Measurements from ENCODE around the gene FAM240B.

FAM240B gene

GRCh38 chr9:38656896-38657295, 63.0 kb downstream of the FAM240B start:
- no peaks in the 10 kb centered on the region for H3K27me3 ChIP-seq (replicated peaks; ENCODE audit: control insufficient read depth, insufficient read depth, low read length, poor library complexity, severe bottlenecking)

GRCh38 chr9:38652486-38652885, 67.4 kb downstream of the FAM240B start:
- Histone ChIP-seq H3K36me3 (ENCODE audit: control insufficient read depth, insufficient read depth, low read length) (no peaks in the 10 kb centered on the region), H3K27me3 (replicated peaks; ENCODE audit: control insufficient read depth, insufficient read depth, low read length, poor library complexity, severe bottlenecking) (no peaks in the 10 kb centered on the region), H3K9me3 (ENCODE audit: control insufficient read depth, low read length) (no peaks in the 10 kb centered on the region), H3K4me1 (ENCODE audit: control insufficient read depth, insufficient read depth, low read length, poor library complexity, severe bottlenecking) (no peaks in the 10 kb centered on the region), H3K27ac (ENCODE audit: insufficient read depth, low read length, poor library complexity, severe bottlenecking) (no peak overlapping the region), H3K4me3 (ENCODE audit: insufficient read depth, low read depth, low read length, poor library complexity, severe bottlenecking) (no peak overlapping the region)
- no peak for DNase-seq

More at GRCh38 chr9:38656896-38657295, 63.0 kb downstream of the FAM240B start:
- no peaks in the 10 kb centered on the region for H3K36me3 ChIP-seq (ENCODE audit: control insufficient read depth, insufficient read depth, low read length)
- DNase-seq: no peak
- no peaks in the 10 kb centered on the region for H3K9me3 ChIP-seq (ENCODE audit: control insufficient read depth, low read length)
- no peak overlapping the region for H3K27ac ChIP-seq (ENCODE audit: insufficient read depth, low read length, poor library complexity, severe bottlenecking)
- H3K4me1 ChIP-seq (ENCODE audit: control insufficient read depth, insufficient read depth, low read length, poor library complexity, severe bottlenecking): no peaks in the 10 kb centered on the region
- H3K4me3 ChIP-seq (ENCODE audit: insufficient read depth, low read depth, low read length, poor library complexity, severe bottlenecking): no peak overlapping the region

GRCh38 chr9:38652044-38652443, 67.9 kb downstream of the FAM240B start:
- no peak overlapping the region for H3K27ac ChIP-seq (ENCODE audit: insufficient read depth, low read length, poor library complexity, severe bottlenecking)
- H3K4me1 ChIP-seq (ENCODE audit: control insufficient read depth, insufficient read depth, low read length, poor library complexity, severe bottlenecking): no peaks in the 10 kb centered on the region
- H3K4me3 ChIP-seq (ENCODE audit: insufficient read depth, low read depth, low read length, poor library complexity, severe bottlenecking): no peak overlapping the region
- no peak for DNase-seq
- H3K9me3 ChIP-seq (ENCODE audit: control insufficient read depth, low read length): no peaks in the 10 kb centered on the region
- H3K36me3 ChIP-seq (ENCODE audit: control insufficient read depth, insufficient read depth, low read length): no peaks in the 10 kb centered on the region
- no peaks in the 10 kb centered on the region for H3K27me3 ChIP-seq (replicated peaks; ENCODE audit: control insufficient read depth, insufficient read depth, low read length, poor library complexity, severe bottlenecking)

GRCh38 chr9:38651400-38652042, 68.4 kb downstream of the FAM240B start:
- Histone ChIP-seq H3K9me3 (ENCODE audit: control insufficient read depth, low read length) (no peaks in the 10 kb centered on the region), H3K36me3 (ENCODE audit: control insufficient read depth, insufficient read depth, low read length) (no peaks in the 10 kb centered on the region), H3K4me1 (ENCODE audit: control insufficient read depth, insufficient read depth, low read length, poor library complexity, severe bottlenecking) (no peaks in the 10 kb centered on the region), H3K4me3 (ENCODE audit: insufficient read depth, low read depth, low read length, poor library complexity, severe bottlenecking) (no peak overlapping the region), H3K27ac (ENCODE audit: insufficient read depth, low read length, poor library complexity, severe bottlenecking) (no peak overlapping the region), H3K27me3 (replicated peaks; ENCODE audit: control insufficient read depth, insufficient read depth, low read length, poor library complexity, severe bottlenecking) (no peaks in the 10 kb centered on the region)
- no peak for DNase-seq

- no peaks in the 10 kb centered on the region for H3K36me3 ChIP-seq (ENCODE audit: control insufficient read depth, insufficient read depth, low read length)
- no peaks in the 10 kb centered on the region for H3K4me1 ChIP-seq (ENCODE audit: control insufficient read depth, insufficient read depth, low read length, poor library complexity, severe bottlenecking)
- DNase-seq: no peak
- no peak overlapping the region for H3K4me3 ChIP-seq (ENCODE audit: insufficient read depth, low read depth, low read length, poor library complexity, severe bottlenecking)
- H3K27me3 ChIP-seq (replicated peaks; ENCODE audit: control insufficient read depth, insufficient read depth, low read length, poor library complexity, severe bottlenecking): no peaks in the 10 kb centered on the region
- no peak overlapping the region for H3K27ac ChIP-seq (ENCODE audit: insufficient read depth, low read length, poor library complexity, severe bottlenecking)
- H3K9me3 ChIP-seq (ENCODE audit: control insufficient read depth, low read length): no peaks in the 10 kb centered on the region
Observed at GRCh38 chr9:38650564-38650963, 69.4 kb downstream of the FAM240B start.

GRCh38 chr9:38649731-38650363, 70.1 kb downstream of the FAM240B start:
- DNase-seq: no peak
- no peaks in the 10 kb centered on the region for H3K27me3 ChIP-seq (replicated peaks; ENCODE audit: control insufficient read depth, insufficient read depth, low read length, poor library complexity, severe bottlenecking)
- no peak overlapping the region for H3K4me3 ChIP-seq (ENCODE audit: insufficient read depth, low read depth, low read length, poor library complexity, severe bottlenecking)

GRCh38 chr9:38644601-38645000, 75.3 kb downstream of the FAM240B start:
- H3K27me3 ChIP-seq (replicated peaks; ENCODE audit: control insufficient read depth, insufficient read depth, low read length, poor library complexity, severe bottlenecking): no peaks in the 10 kb centered on the region
- DNase-seq: no peak
- no peak overlapping the region for H3K4me3 ChIP-seq (ENCODE audit: insufficient read depth, low read depth, low read length, poor library complexity, severe bottlenecking)
- no peaks in the 10 kb centered on the region for H3K9me3 ChIP-seq (ENCODE audit: control insufficient read depth, low read length)
- no peaks in the 10 kb centered on the region for H3K36me3 ChIP-seq (ENCODE audit: control insufficient read depth, insufficient read depth, low read length)
- no peak overlapping the region for H3K27ac ChIP-seq (ENCODE audit: insufficient read depth, low read length, poor library complexity, severe bottlenecking)
- no peaks in the 10 kb centered on the region for H3K4me1 ChIP-seq (ENCODE audit: control insufficient read depth, insufficient read depth, low read length, poor library complexity, severe bottlenecking)

More at GRCh38 chr9:38649731-38650363, 70.1 kb downstream of the FAM240B start:
- Histone ChIP-seq H3K36me3 (ENCODE audit: control insufficient read depth, insufficient read depth, low read length) (no peaks in the 10 kb centered on the region), H3K27ac (ENCODE audit: insufficient read depth, low read length, poor library complexity, severe bottlenecking) (no peak overlapping the region), H3K4me1 (ENCODE audit: control insufficient read depth, insufficient read depth, low read length, poor library complexity, severe bottlenecking) (no peaks in the 10 kb centered on the region), H3K9me3 (ENCODE audit: control insufficient read depth, low read length) (no peaks in the 10 kb centered on the region)
